ENCODE data around the gene SERTAD1.

GRCh38 chr19:40396886-40397567 lies 28.8 kb downstream of the SERTAD1 start:
- TF ChIP-seq CTCF (IDR thresholded peaks at IDR 0.05; ENCODE audit: low read length) (no peak), EZH2phosphoT487 (IDR thresholded peaks at IDR 0.05; ENCODE audit: low read length) (no peak)

Data from MM.1S (cell line).